Measurements from ENCODE around the gene CELA2B.

DNA sequence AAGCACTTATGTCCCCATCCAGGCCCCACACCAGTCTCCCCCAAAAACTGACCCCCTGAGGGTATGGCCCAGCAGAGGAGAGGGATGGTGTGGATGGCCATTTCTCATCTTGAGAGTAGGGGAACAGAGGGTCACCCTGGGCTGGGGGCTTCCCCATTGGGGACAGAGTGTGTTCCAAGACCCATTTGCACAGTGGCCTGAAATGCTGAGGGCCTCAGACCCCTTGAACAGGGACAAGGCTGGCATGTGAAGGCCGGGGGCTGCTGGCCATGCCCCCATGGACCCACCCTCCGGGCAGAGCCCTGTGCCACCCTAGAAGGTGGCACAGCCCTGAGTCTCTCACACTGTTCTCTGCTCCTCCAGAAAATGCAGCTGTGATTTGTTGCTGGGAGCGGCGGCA is 29.7 kb upstream of the CELA2B start:
- TF ChIP-seq CTCF (IDR thresholded peaks at IDR 0.05) (no peak), POLR2A (IDR thresholded peaks at IDR 0.05) (no peak)
